Right lobe of liver (tissue), 6 donors: Measurements from ENCODE around the gene NDUFS2. TPM values are rescaled to one million over a fixed set of nuclear protein-coding genes. Genes with fewer than 3 reads are reported as not detected.
A peak's percentile ranks its signal among the peaks of the same experiment; 100 is the strongest.
"Not testable (repeated sequence)": the region's sequence is repeated elsewhere in the genome, so short reads cannot be mapped to it uniquely, and the experiment has no call there.

Source experiments
- ATAC-seq, 4 donors: fragments of 200-7000 bp; cut with Tn5 transposase; one replicate each; pipeline ENCODE4 v1.9.1; 2020; ENCODE audit warnings: mild to moderate bottlenecking in 4 of 4, moderate library complexity in 4 of 4
- DNase-seq, 3 donors: peaks; one replicate each; pipeline ENCODE4 v3.0.0-alpha.2; 2020
- H3K27ac ChIP-seq, 3 donors: fragments of 200-600 bp; one replicate each; pipeline ENCODE4 v1.8.0; 2022
- H3K27me3 ChIP-seq, 2 donors: fragments of 200-600 bp; one replicate each; pipeline ENCODE4 v1.8.0; 2022
- H3K36me3 ChIP-seq, 4 donors: fragments of 200-600 bp; sonication (generic) in 1 of 4; one replicate each; pipeline versions ENCODE4 v1.5.1 to v1.8.0; 2017 to 2022; ENCODE audit warnings: control low read depth in 1 of 4
- H3K4me1 ChIP-seq, 4 donors: fragments of 200-600 bp; sonication (generic) in 1 of 4; one replicate each; pipeline versions ENCODE4 v1.5.1 to v1.8.0; 2017 to 2022; ENCODE audit warnings: control low read depth in 1 of 4
- H3K4me3 ChIP-seq, 3 donors: fragments of 200-600 bp; one replicate each; pipeline ENCODE4 v1.8.0; 2022
- H3K9me3 ChIP-seq, 4 donors: fragments of 200-600 bp; sonication (generic) in 1 of 4; one replicate each; pipeline versions ENCODE4 v1.5.1 to v1.8.0; 2017 to 2022; ENCODE audit warnings: control low read depth in 1 of 4
- CTCF ChIP-seq, 4 donors: fragments of 200-600 bp in 3 of 4; fragments of 450-650 bp in 1 of 4; IDR thresholded peaks; one replicate each; pipeline versions ENCODE4 v1.5.1 to v1.8.0; 2016 to 2022; ENCODE audit warnings: antibody characterized with exemption in 4 of 4, mild to moderate bottlenecking in 2 of 4
- POLR2A ChIP-seq: fragments of 450-650 bp; IDR thresholded peaks from one replicate; pipeline ENCODE4 v1.6.1; 2017; ENCODE audit warnings: antibody characterized with exemption, mild to moderate bottlenecking
- WGBS: methylation state at CpG from one replicate; pipeline ENCODE4 v1.1.6; 2018; ENCODE audit warnings: low coverage, low lambda C conversion rate; ENCODE audit not compliant: insufficient coverage; ENCODE audit errors: missing lambda C conversion rate; 5-methylcytosine and 5-hydroxymethylcytosine counted together
- intact Hi-C, 2 donors: fragments of 100-400 bp; cut with DNase I; formaldehyde crosslinking; loops; one replicate each; pipeline versions ENCODE4 v1.11.2 to v1.14.1; 2022
- total RNA-seq, 6 experiments: library from RNA; depleted of rRNA in 2 of 6; stranded (reverse); fragments of >200 nt in 2 of 6; fragmentation: NEBNext Ultra II Directional in 3 of 6; extraction: Animal tissue kit (Norgen Biotek cat#: 25700) in 3 of 6; gene quantifications; one replicate each; pipeline versions ENCODE4 v1.1.0 to v1.2.4, GENCODE V29; 2016 to 2023
- donor health status: DM: no; HTN: yes; CAD: no.
- donor health status: DM: no; HTN: no; CAD: no.
- donor health status: DM: no; HTN: no; CAD: no.
- donor health status: DM: no; HTN: yes; CAD: no.
- donor health status: DM: no; HTN: yes; CAD: no.

The NDUFS2 gene
- total RNA-seq, 6 experiments from 2014 or later: 91.1 to 157 (median 107) TPM

GRCh38 chr1:161244888-161245287 is 42.7 kb downstream of the NDUFS2 start:
- Histone ChIP-seq H3K27me3 (no peaks in the 10 kb centered on the region), H3K9me3 (no peaks in the 10 kb centered on the region), H3K4me1 (peaks cover 0 to 12% (median 2%) of the 10 kb centered on the region in 4 donors), H3K27ac (peak overlapping the region; percentile 44 to 76 (median 73)), H3K4me3 (no peak overlapping the region), H3K36me3 (no peaks in the 10 kb centered on the region)
- TF ChIP-seq POLR2A: no peak
- no peak for TF ChIP-seq CTCF (IDR thresholded peaks at IDR 0.05)
- peak; percentile 98 to 99 (median 98) for ATAC-seq
- WGBS: 29% methylated on average over 4 of the region's 4 CpGs
- intact Hi-C loops: no loop called here
- DNase-seq: peak in 1 of 3 donors; percentile 78

GRCh38 chr1:161250100-161250499 is 47.9 kb downstream of the NDUFS2 start:
- H3K27ac ChIP-seq, ATAC-seq, H3K4me3 ChIP-seq, H3K9me3 ChIP-seq, H3K27me3 ChIP-seq, H3K4me1 ChIP-seq, intact Hi-C loops, DNase-seq, H3K36me3 ChIP-seq: not testable (repeated sequence)
- WGBS: 78% methylated on average over 2 of the region's 5 CpGs

- no peak overlapping the region for H3K4me3 ChIP-seq
- no peak for ATAC-seq
- H3K9me3 ChIP-seq: no peaks in the 10 kb centered on the region
- no peaks in the 10 kb centered on the region for H3K27me3 ChIP-seq
- 86% methylated on average over 4 of the region's 7 CpGs for WGBS
- H3K27ac ChIP-seq: no peak overlapping the region
- no peaks in the 10 kb centered on the region for H3K36me3 ChIP-seq
- TF ChIP-seq CTCF (IDR thresholded peaks at IDR 0.05) (no peak), POLR2A (no peak)
- H3K4me1 ChIP-seq: peaks cover 0 to 12% (median under 1%) of the 10 kb centered on the region in 4 donors
- intact Hi-C loops: no loop called here
- DNase-seq: no peak
Measured at GRCh38 chr1:161250829-161251228, 48.7 kb downstream of the NDUFS2 start.

- WGBS: 91% methylated on average over 8 of the region's 8 CpGs
- Histone ChIP-seq H3K4me1 (peaks cover 0 to 20% (median 0%) of the 10 kb centered on the region in 4 donors), H3K27ac (no peak overlapping the region), H3K9me3 (no peaks in the 10 kb centered on the region), H3K4me3 (no peak overlapping the region), H3K27me3 (no peaks in the 10 kb centered on the region), H3K36me3 (no peaks in the 10 kb centered on the region)
- ATAC-seq (no peak), DNase-seq (no peak)
- TF ChIP-seq CTCF (IDR thresholded peaks at IDR 0.05): no peak
- no peak for TF ChIP-seq POLR2A
- intact Hi-C loops: no loop called here
Measured at GRCh38 chr1:161251579-161251978, 49.4 kb downstream of the NDUFS2 start.

- peak overlapping the region in 1 of 3 donors; percentile 16 for H3K4me3 ChIP-seq
- H3K36me3 ChIP-seq, intact Hi-C loops, H3K9me3 ChIP-seq, H3K27me3 ChIP-seq: not testable (repeated sequence)
- peaks cover 0 to 24% (median 0%) of the 10 kb centered on the region in 4 donors for H3K4me1 ChIP-seq
- H3K27ac ChIP-seq: peak overlapping the region in 2 of 3 donors; percentile 75 to 76
- peak in 1 of 3 donors; percentile 76 for DNase-seq
- 39% methylated on average over 5 of the region's 5 CpGs for WGBS
- peak in 1 of 4 donors; percentile 6 for ATAC-seq
Measured at GRCh38 chr1:161255302-161255701, 53.1 kb downstream of the NDUFS2 start.

GRCh38 chr1:161255955-161256520 is 53.9 kb downstream of the NDUFS2 start:
- H3K9me3 ChIP-seq, intact Hi-C loops, H3K36me3 ChIP-seq, DNase-seq, ATAC-seq, H3K27me3 ChIP-seq: not testable (repeated sequence)
- WGBS: 28% methylated on average over 4 of the region's 4 CpGs
- Histone ChIP-seq H3K4me3 (peak overlapping the region in 1 of 3 donors; percentile 4), H3K4me1 (peaks cover 0 to 32% (median 0%) of the 10 kb centered on the region in 4 donors), H3K27ac (peak overlapping the region in 2 of 3 donors; percentile 75 to 76)

- H3K36me3 ChIP-seq, DNase-seq, H3K9me3 ChIP-seq, H3K27me3 ChIP-seq, H3K4me3 ChIP-seq, ATAC-seq, intact Hi-C loops: not testable (repeated sequence)
- WGBS: 100% methylated on average over 3 of the region's 5 CpGs
- peaks cover 0 to 38% (median 0%) of the 10 kb centered on the region in 4 donors for H3K4me1 ChIP-seq
- H3K27ac ChIP-seq: peak overlapping the region in 1 of 3 donors; percentile 76
Measured at GRCh38 chr1:161257109-161257508, 54.9 kb downstream of the NDUFS2 start.
